Breast epithelium (tissue), 3 donors: ENCODE measurements around the gene UMAD1.

Experiments used
- POLR2A ChIP-seq: fragments of 450-650 bp; IDR thresholded peaks from one replicate; pipeline ENCODE4 v1.6.1; 2016; ENCODE audit warnings: antibody characterized with exemption, mild to moderate bottlenecking, moderate library complexity
- TF ChIP-seq, protein P1 (sequence below), 3 donors: fragments of 450-650 bp; IDR thresholded peaks; one replicate each; pipeline ENCODE4 v1.5.1; 2016 to 2017; ENCODE audit warnings: antibody characterized with exemption in 3 of 3, mild to moderate bottlenecking in 3 of 3, moderate library complexity in 3 of 3

- TF ChIP-seq, protein P1, sequence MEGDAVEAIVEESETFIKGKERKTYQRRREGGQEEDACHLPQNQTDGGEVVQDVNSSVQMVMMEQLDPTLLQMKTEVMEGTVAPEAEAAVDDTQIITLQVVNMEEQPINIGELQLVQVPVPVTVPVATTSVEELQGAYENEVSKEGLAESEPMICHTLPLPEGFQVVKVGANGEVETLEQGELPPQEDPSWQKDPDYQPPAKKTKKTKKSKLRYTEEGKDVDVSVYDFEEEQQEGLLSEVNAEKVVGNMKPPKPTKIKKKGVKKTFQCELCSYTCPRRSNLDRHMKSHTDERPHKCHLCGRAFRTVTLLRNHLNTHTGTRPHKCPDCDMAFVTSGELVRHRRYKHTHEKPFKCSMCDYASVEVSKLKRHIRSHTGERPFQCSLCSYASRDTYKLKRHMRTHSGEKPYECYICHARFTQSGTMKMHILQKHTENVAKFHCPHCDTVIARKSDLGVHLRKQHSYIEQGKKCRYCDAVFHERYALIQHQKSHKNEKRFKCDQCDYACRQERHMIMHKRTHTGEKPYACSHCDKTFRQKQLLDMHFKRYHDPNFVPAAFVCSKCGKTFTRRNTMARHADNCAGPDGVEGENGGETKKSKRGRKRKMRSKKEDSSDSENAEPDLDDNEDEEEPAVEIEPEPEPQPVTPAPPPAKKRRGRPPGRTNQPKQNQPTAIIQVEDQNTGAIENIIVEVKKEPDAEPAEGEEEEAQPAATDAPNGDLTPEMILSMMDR (IDR thresholded peaks at IDR 0.05): no peak
- TF ChIP-seq POLR2A: no peak
These were observed 221.8 kb downstream of the UMAD1 start for GRCh38 chr7:7862393-7862792.
